ENCODE data around the gene SPTBN1. TPM values are rescaled to one million over a fixed set of nuclear protein-coding genes. Genes with fewer than 3 reads are reported as not detected.

The SPTBN1 gene
- total RNA-seq, 1 experiment from 2014 or later = 202 TPM

DNA sequence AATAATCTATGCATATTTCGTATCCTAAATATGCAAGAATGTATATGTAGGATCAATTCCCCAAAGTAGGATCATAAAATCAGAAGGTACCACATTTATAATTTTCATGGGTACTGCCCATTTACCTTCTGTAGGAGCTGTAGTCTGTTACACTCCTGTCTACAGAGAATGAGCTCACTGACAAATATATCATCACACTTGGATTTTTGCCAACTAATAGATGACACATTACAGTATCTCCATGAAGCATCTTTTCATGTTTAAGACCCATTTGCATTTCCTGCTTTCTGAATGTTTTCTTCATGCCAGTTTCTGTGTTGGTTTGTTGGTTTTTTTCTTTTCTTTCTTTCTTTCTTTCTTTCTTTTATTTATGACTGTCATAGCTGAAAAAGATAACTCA is 196.4 kb downstream of the SPTBN1 start:
- no peaks in the 10 kb centered on the region for H3K4me1 ChIP-seq (ENCODE audit: insufficient read depth, low read length)
- H3K27ac ChIP-seq (ENCODE audit: low read length) = no peak overlapping the region
- 0 out of 2 replicates have a peak, but pooled peaks cover 6% of the 10 kb centered on the region for H4K20me1 ChIP-seq (ENCODE audit: low read length)
- H3K36me3 ChIP-seq (ENCODE audit: low read depth, low read length) = peaks cover 95% of the 10 kb centered on the region
- POLR2A ChIA-PET (ENCODE audit: unreplicated experiment) = interaction anchor here (0.5 kb wide), 1 partner anchor 94 kb away, joined by 4 read pairs; no protein-coding TSS in a partner anchor
- no TSS peak for BruUV-seq (replicated peaks)
- peak; percentile 64 for DNase-seq
- H2AFZ ChIP-seq (ENCODE audit: low read length) = no peak overlapping the region
- H3K4me2 ChIP-seq (ENCODE audit: low read length) = no peak overlapping the region
- ATAC-seq = peak; percentile 51
- H3K4me3 ChIP-seq (ENCODE audit: low read length) = no peak overlapping the region
- H3K9ac ChIP-seq (ENCODE audit: low read length) = no peak overlapping the region
- H3K9me2 ChIP-seq (replicated peaks; ENCODE audit: low read length) = no peaks in the 10 kb centered on the region
- no peaks in the 10 kb centered on the region for H3K9me3 ChIP-seq (ENCODE audit: low read length)
- intact Hi-C loops (cut with micrococcal nuclease) = no loop called here
- H3K79me2 ChIP-seq (ENCODE audit: low read length) = no peaks in the 10 kb centered on the region
- CTCF ChIA-PET = no interaction called here
- TF ChIP-seq, protein P1, sequence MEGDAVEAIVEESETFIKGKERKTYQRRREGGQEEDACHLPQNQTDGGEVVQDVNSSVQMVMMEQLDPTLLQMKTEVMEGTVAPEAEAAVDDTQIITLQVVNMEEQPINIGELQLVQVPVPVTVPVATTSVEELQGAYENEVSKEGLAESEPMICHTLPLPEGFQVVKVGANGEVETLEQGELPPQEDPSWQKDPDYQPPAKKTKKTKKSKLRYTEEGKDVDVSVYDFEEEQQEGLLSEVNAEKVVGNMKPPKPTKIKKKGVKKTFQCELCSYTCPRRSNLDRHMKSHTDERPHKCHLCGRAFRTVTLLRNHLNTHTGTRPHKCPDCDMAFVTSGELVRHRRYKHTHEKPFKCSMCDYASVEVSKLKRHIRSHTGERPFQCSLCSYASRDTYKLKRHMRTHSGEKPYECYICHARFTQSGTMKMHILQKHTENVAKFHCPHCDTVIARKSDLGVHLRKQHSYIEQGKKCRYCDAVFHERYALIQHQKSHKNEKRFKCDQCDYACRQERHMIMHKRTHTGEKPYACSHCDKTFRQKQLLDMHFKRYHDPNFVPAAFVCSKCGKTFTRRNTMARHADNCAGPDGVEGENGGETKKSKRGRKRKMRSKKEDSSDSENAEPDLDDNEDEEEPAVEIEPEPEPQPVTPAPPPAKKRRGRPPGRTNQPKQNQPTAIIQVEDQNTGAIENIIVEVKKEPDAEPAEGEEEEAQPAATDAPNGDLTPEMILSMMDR (conservative IDR thresholded peaks at IDR 0.05; ENCODE audit: low read depth, low read length) = no peak
- TF ChIP-seq EZH2 (IDR thresholded peaks at IDR 0.05; ENCODE audit: low read length, unreplicated experiment) (no peak), EZH2phosphoT487 (IDR thresholded peaks at IDR 0.05; ENCODE audit: borderline replicate concordance, low read length) (no peak)
- no peaks in the 10 kb centered on the region for H3K27me3 ChIP-seq (ENCODE audit: low read length)
- no peaks in the 10 kb centered on the region for H3F3A ChIP-seq (ENCODE audit: low read length, unreplicated experiment)

- H4K20me1 ChIP-seq (ENCODE audit: low read length) = 0 out of 2 replicates have a peak, but pooled peaks cover 6% of the 10 kb centered on the region
- TF ChIP-seq EZH2 (IDR thresholded peaks at IDR 0.05; ENCODE audit: low read length, unreplicated experiment) (no peak), EZH2phosphoT487 (IDR thresholded peaks at IDR 0.05; ENCODE audit: borderline replicate concordance, low read length) (no peak)
- TF ChIP-seq, protein P1 (conservative IDR thresholded peaks at IDR 0.05; ENCODE audit: low read depth, low read length) = no peak
- H3K27me3 ChIP-seq (ENCODE audit: low read length) = no peaks in the 10 kb centered on the region
- intact Hi-C loops (cut with micrococcal nuclease) = no loop called here
- no peaks in the 10 kb centered on the region for H3F3A ChIP-seq (ENCODE audit: low read length, unreplicated experiment)
- no peak overlapping the region for H3K27ac ChIP-seq (ENCODE audit: low read length)
- H3K9ac ChIP-seq (ENCODE audit: low read length) = no peak overlapping the region
- CTCF ChIA-PET = no interaction called here
- H3K4me2 ChIP-seq (ENCODE audit: low read length) = no peak overlapping the region
- BruUV-seq (replicated peaks) = no TSS peak
- no peak for ATAC-seq
- no peak overlapping the region for H3K4me3 ChIP-seq (ENCODE audit: low read length)
- H3K36me3 ChIP-seq (ENCODE audit: low read depth, low read length) = peaks cover 94% of the 10 kb centered on the region
- no peaks in the 10 kb centered on the region for H3K4me1 ChIP-seq (ENCODE audit: insufficient read depth, low read length)
- POLR2A ChIA-PET (ENCODE audit: unreplicated experiment) = no interaction called here
- H2AFZ ChIP-seq (ENCODE audit: low read length) = no peak overlapping the region
- H3K9me2 ChIP-seq (replicated peaks; ENCODE audit: low read length) = no peaks in the 10 kb centered on the region
- no peak for DNase-seq
- H3K79me2 ChIP-seq (ENCODE audit: low read length) = no peaks in the 10 kb centered on the region
- H3K9me3 ChIP-seq (ENCODE audit: low read length) = no peaks in the 10 kb centered on the region
Observed at GRCh38 chr2:54653572-54654204, 197.6 kb downstream of the SPTBN1 start.

DNA sequence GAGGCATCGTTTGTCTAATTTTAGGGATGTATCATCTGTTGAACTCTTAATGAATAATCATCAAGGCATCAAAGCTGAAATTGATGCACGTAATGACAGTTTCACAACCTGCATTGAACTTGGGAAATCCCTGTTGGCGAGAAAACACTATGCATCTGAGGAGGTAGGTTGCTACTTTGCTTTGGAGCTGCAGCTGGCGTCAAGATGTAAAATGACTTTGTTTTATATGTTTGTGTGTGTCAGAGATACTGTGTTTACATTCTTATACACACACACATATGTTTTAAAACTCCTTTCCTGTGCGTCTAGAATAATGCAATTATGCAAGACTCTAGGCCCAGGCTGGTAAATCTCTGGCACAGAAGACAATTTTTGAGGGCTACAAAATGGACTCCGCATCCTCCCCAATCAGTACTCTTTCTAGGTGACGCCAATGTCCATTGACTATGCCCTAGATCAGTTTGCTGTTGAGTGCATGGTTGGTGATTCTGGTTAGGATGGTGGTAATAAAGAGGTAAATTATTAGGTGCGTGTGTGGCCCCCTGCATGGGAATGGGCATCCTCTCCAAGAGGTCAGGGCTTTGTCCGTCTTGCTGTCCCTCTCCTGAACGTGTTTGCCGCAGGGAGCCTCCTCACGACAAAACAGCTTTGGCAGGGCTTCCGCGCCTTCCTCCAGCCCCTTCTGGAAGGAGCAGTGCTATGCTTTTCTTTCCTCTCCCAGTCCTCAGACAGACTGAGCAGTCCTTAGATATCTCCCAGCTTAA is 199.1 kb downstream of the SPTBN1 start:
- CTCF ChIA-PET = no interaction called here

More for the DNA sequence above, 199.1 kb downstream of the SPTBN1 start:
- no peak for DNase-seq
- Histone ChIP-seq H3K9me3 (ENCODE audit: low read length) (no peaks in the 10 kb centered on the region), H3F3A (ENCODE audit: low read length, unreplicated experiment) (no peaks in the 10 kb centered on the region), H3K9me2 (replicated peaks; ENCODE audit: low read length) (no peaks in the 10 kb centered on the region), H3K4me1 (ENCODE audit: insufficient read depth, low read length) (no peaks in the 10 kb centered on the region), H2AFZ (ENCODE audit: low read length) (no peak overlapping the region), H3K4me2 (ENCODE audit: low read length) (no peak overlapping the region), H3K27me3 (ENCODE audit: low read length) (no peaks in the 10 kb centered on the region), H3K36me3 (ENCODE audit: low read depth, low read length) (peaks cover 96% of the 10 kb centered on the region), H3K4me3 (ENCODE audit: low read length) (no peak overlapping the region), H3K27ac (ENCODE audit: low read length) (no peak overlapping the region), H3K79me2 (ENCODE audit: low read length) (no peaks in the 10 kb centered on the region), H3K9ac (ENCODE audit: low read length) (no peak overlapping the region), H4K20me1 (ENCODE audit: low read length) (0 out of 2 replicates have a peak, but pooled peaks cover 6% of the 10 kb centered on the region)
- intact Hi-C loops (cut with micrococcal nuclease) = loop anchor here (5.0 kb wide), 1 partner anchor 548 kb away; no protein-coding TSS in a partner anchor
- BruUV-seq (replicated peaks) = no TSS peak
- POLR2A ChIA-PET (ENCODE audit: unreplicated experiment) = no interaction called here
- ATAC-seq = no peak
- TF ChIP-seq, protein P1 (conservative IDR thresholded peaks at IDR 0.05; ENCODE audit: low read depth, low read length) = no peak
- TF ChIP-seq EZH2 (IDR thresholded peaks at IDR 0.05; ENCODE audit: low read length, unreplicated experiment) = no peak

Measured in PC-3 (cell line).